ENCODE data around the gene PRPSAP1.

DNA sequence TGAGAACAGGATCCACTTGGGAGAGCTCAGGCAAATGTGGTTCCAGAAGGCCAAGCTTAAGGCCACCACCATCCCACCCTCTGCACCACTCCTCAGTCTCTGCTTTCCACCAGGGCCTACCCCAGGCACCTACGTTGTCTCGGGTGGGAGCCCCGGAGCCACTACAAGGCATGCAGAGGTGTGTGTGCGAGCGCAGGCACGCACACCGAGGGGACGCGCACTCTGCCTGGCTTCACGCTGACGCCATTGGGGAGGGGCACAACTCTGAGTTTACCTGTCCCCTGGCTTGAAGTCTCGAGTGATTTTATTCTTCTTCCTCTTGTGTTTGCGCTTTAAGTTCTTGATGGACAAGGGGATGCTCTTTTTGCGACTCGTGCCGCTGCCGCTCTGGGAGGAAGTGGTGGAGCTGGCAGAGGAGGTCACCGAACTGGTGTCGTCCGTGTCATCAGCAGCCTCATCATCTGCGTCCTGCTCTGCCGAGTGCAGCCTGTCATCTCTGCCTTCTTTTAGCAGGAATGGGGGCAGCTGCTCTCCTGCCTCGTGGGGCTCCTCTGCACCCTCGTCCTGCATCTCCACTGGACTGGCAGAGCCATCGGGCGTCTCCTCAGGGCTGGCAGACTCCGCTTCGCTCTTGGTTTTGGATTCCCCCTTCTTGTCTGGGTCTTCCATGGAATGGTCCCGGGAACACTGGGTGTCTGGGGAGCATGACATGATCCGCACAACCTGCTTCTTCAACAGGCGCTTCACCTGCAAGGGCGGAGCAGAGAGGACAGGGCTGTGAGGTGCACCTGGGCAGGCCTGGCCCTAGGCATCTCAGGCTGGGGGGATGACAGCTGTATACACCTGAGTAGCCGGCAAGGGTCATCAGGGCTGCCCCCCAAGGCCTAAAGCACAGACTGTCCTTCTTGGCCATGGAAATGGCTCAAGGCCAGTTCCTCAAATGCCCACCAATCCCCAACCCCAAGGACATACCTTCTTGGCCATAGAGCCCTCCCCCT is 45.8 kb upstream of the PRPSAP1 start:
- TF ChIP-seq, protein P1, sequence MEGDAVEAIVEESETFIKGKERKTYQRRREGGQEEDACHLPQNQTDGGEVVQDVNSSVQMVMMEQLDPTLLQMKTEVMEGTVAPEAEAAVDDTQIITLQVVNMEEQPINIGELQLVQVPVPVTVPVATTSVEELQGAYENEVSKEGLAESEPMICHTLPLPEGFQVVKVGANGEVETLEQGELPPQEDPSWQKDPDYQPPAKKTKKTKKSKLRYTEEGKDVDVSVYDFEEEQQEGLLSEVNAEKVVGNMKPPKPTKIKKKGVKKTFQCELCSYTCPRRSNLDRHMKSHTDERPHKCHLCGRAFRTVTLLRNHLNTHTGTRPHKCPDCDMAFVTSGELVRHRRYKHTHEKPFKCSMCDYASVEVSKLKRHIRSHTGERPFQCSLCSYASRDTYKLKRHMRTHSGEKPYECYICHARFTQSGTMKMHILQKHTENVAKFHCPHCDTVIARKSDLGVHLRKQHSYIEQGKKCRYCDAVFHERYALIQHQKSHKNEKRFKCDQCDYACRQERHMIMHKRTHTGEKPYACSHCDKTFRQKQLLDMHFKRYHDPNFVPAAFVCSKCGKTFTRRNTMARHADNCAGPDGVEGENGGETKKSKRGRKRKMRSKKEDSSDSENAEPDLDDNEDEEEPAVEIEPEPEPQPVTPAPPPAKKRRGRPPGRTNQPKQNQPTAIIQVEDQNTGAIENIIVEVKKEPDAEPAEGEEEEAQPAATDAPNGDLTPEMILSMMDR (IDR thresholded peaks at IDR 0.05), result no peak
- TF ChIP-seq POLR2A (IDR thresholded peaks at IDR 0.05), result no peak

All from upper lobe of left lung (tissue), 4 donors.